Gastroesophageal sphincter (tissue), 4 donors: ENCODE results near the gene INSL3. TPM values are rescaled to one million over a fixed set of nuclear protein-coding genes. Genes with fewer than 3 reads are reported as not detected.

Source experiments
- ATAC-seq: fragments of 150-250 bp; one replicate; pipeline ENCODE4 v1.9.1; 2016; ENCODE audit warnings: mild to moderate bottlenecking, moderate library complexity
- H3K27ac ChIP-seq, 4 donors: fragments of 200-600 bp; sonication (generic) in 3 of 4; 1 replicate in 3 of 4; 2 replicates in 1 of 4; pipeline ENCODE4 v1.5.1; 2016 to 2019
- H3K27me3 ChIP-seq: fragments of 200-600 bp; sonication (generic); one replicate; pipeline ENCODE4 v1.5.1; 2019
- H3K36me3 ChIP-seq, 2 donors: fragments of 200-600 bp; sonication (generic); one replicate each; pipeline ENCODE4 v1.5.1; 2019; ENCODE audit warnings: control low read depth in 1 of 2
- H3K4me1 ChIP-seq, 3 donors: fragments of 200-600 bp; sonication (generic); 1 replicate in 2 of 3; 2 replicates in 1 of 3; pipeline ENCODE4 v1.5.1; 2016 to 2019; ENCODE audit warnings: control low read depth in 2 of 3
- H3K4me3 ChIP-seq, 2 donors: fragments of 200-600 bp; sonication (generic); one replicate each; pipeline ENCODE4 v1.5.1; 2019; ENCODE audit warnings: mild to moderate bottlenecking in 1 of 2, moderate library complexity in 1 of 2
- H3K9me3 ChIP-seq, 3 donors: fragments of 200-600 bp; sonication (generic); one replicate each; pipeline ENCODE4 v1.5.1; 2017 to 2019; ENCODE audit warnings: control low read depth in 2 of 3
- EP300 ChIP-seq: sonication (generic); formaldehyde crosslinking; IDR thresholded peaks from one replicate; pipeline ENCODE4 v1.6.1; 2017; ENCODE audit warnings: antibody characterized with exemption, mild to moderate bottlenecking
- POLR2A ChIP-seq, 2 donors: fragments of 450-650 bp; IDR thresholded peaks; one replicate each; pipeline ENCODE4 v1.6.1; 2017; ENCODE audit warnings: antibody characterized with exemption in 2 of 2, mild to moderate bottlenecking in 2 of 2, moderate library complexity in 1 of 2
- POLR2AphosphoS5 ChIP-seq: sonication (generic); formaldehyde crosslinking; IDR thresholded peaks from one replicate; pipeline ENCODE4 v1.6.1; 2017; ENCODE audit warnings: antibody characterized with exemption
- WGBS, 2 donors: methylation state at CpG; one replicate each; pipeline ENCODE4 v1.1.5; 2018; ENCODE audit warnings: low coverage in 1 of 2; 5-methylcytosine and 5-hydroxymethylcytosine counted together
- total RNA-seq, 4 donors: library from RNA; depleted of rRNA; stranded (reverse); fragments of >200 nt; gene quantifications; one replicate each; pipeline ENCODE4 v1.1.0, GENCODE V29; 2016
- TF ChIP-seq, protein P1 (sequence below), 4 experiments: fragments of 200-600 bp in 2 of 4; fragments of 450-650 bp in 2 of 4; sonication (generic) in 1 of 4; IDR thresholded peaks; one replicate each; pipeline ENCODE4 v1.5.1; 2017 to 2019; ENCODE audit warnings: antibody characterized with exemption in 4 of 4, mild to moderate bottlenecking in 2 of 4, moderate library complexity in 2 of 4

INSL3 gene
- total RNA-seq, 4 donors from 2014 or later: not detected

DNA sequence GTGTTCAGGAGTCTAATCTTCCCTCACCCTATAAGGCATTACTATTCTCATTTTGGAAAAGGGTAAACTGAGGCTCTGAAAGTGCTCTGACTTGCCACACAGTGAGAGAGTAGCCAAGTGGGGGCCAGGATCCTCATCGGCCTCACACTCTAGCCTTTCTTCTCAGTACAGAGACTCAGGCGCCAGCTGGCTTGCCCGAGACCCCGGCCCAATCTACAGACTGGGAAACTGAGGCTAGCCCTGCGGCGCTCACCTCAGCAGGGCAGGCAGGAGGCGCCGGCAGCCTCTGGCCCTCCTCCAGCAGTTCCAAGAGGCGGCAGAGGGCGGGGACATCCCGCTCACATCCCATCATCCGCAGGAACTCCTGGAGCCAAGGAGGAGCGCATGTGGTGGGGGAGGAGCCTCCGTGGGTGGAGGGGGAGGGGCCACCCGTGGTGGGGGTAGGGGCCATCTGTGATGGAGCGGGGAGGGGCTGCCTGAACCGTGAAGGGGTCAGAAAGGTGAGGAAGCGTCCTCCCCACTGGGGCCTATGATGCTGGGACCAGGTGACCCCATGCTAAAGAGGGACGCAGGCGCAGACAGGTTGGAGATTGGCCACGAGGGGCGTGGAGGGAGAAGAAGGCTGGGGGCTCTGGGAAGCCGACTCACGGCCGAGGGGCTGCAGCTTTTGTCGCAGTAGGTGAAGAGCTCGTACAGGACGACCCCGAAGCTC, 8.7 kb upstream of the INSL3 start:
- peak overlapping the region in 1 of 2 donors; percentile 31 for H3K4me3 ChIP-seq
- ATAC-seq: peak; percentile 50

DNA sequence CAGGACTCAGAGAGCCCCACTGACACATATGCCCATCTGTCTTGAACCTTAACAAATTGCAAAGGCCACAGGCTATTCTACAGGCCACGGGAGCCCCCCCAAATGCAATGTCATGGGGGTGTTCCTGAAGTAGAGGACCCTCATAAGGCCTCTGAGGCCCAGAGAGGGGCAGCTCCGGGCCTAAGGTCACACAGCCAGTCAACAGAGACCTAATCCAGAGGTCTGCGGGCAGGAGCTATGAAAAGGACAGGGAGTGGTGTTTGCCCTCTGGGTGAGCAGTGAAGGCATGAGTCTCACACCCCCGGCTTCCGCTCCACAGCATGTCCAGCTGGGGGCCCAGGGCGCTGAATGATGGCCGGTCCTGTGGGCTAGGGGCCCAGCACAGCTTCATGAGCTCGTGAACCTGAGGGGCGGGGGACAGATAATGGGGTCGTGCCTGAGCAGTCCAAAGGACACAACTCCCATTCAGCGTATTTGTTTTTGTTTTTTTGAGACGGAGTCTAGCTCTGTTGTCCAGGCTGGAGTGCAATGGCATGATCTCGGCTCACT, 5.3 kb upstream of the INSL3 start:
- Histone ChIP-seq H3K9me3 (no peaks in the 10 kb centered on the region), H3K4me3 (no peak overlapping the region), H3K4me1 (peaks cover 0 to 19% (median 0%) of the 10 kb centered on the region in 3 donors), H3K27me3 (peaks cover 95% of the 10 kb centered on the region), H3K36me3 (no peaks in the 10 kb centered on the region), H3K27ac (no peak overlapping the region)
- ATAC-seq: no peak
- WGBS, 2 donors: 84 to 100% methylated on average over 2 to 8 of the region's 13 CpGs
- TF ChIP-seq POLR2A (IDR thresholded peaks at IDR 0.05) (no peak), POLR2AphosphoS5 (no peak), EP300 (no peak)
- TF ChIP-seq, protein P1, sequence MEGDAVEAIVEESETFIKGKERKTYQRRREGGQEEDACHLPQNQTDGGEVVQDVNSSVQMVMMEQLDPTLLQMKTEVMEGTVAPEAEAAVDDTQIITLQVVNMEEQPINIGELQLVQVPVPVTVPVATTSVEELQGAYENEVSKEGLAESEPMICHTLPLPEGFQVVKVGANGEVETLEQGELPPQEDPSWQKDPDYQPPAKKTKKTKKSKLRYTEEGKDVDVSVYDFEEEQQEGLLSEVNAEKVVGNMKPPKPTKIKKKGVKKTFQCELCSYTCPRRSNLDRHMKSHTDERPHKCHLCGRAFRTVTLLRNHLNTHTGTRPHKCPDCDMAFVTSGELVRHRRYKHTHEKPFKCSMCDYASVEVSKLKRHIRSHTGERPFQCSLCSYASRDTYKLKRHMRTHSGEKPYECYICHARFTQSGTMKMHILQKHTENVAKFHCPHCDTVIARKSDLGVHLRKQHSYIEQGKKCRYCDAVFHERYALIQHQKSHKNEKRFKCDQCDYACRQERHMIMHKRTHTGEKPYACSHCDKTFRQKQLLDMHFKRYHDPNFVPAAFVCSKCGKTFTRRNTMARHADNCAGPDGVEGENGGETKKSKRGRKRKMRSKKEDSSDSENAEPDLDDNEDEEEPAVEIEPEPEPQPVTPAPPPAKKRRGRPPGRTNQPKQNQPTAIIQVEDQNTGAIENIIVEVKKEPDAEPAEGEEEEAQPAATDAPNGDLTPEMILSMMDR (IDR thresholded peaks at IDR 0.05): no peak

More for the DNA sequence above, 8.7 kb upstream of the INSL3 start:
- H3K9me3 ChIP-seq: no peaks in the 10 kb centered on the region
- TF ChIP-seq POLR2A (IDR thresholded peaks at IDR 0.05): no peak
- TF ChIP-seq EP300: no peak
- TF ChIP-seq, protein P1 (IDR thresholded peaks at IDR 0.05): peak in 1 of 4 experiments; percentile 10
- H3K36me3 ChIP-seq: no peaks in the 10 kb centered on the region
- H3K27ac ChIP-seq: no peak overlapping the region
- H3K27me3 ChIP-seq: peaks cover 98% of the 10 kb centered on the region
- peaks cover 0 to 21% (median 0%) of the 10 kb centered on the region in 3 donors for H3K4me1 ChIP-seq
- WGBS, 2 donors: 2 to 20% methylated on average over 10 of the region's 29 CpGs

DNA sequence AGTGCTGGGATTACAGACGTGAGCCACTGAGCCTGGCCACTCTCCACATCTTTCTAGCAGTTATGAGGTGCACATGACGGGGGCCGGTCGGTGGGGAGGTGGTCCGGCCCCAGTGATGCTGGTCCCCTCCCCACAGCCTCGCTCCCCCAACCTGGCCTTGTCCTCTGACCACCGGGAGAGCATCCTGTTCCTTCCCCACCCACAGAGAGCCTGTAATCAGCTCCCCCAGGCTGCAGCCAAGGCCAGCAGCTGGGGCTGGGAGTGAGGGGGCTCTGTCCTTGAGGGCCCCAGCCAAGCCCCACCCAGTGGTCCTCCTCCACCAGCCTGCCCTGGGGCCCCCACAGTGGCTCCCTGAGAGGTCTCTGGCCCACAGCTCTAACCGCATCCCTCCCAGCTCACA, 3.0 kb upstream of the INSL3 start:
- WGBS, 2 donors: 72% methylated on average over 4 of the region's 8 CpGs; no CpG with 5 or more reads in 1 of the 2 donors

DNA sequence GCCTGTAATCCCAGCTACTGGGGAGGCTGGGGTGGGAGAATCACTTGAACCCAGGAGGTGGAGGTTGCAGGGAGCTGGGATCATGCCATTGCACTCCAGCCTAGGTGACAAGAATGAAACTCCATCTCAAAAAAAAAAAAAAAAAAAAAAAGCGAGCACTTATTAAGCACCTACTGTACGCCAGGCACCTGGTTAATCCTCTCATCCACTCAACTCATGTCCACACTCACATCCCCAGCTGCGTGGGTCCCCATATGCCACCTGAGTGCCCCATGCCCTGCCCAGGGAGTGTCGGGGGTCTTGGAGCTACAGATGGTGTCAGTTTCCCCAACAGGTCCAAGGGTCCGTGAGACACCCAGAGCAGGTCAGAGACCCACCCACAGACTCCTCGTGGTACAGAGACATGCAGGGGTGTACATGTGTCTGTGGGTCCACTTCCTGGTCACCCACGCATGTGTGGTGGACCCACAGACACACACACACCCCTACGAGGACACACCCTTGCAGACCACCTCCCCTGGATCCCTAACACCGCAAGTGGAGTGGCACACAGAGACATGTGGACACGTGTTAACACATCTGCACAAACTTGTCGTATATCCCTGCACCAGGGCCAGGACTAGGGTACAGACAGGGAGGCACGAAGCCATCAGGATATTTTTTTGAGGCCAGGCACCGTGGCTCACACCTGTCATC, 3.5 kb downstream of the INSL3 start:
- 84 to 92% methylated on average over 2 to 3 of the region's 13 CpGs for WGBS, 2 donors
- Histone ChIP-seq H3K9me3 (no peaks in the 10 kb centered on the region), H3K4me1 (no peaks in the 10 kb centered on the region), H3K4me3 (no peak overlapping the region), H3K27me3 (peaks cover 70% of the 10 kb centered on the region), H3K36me3 (no peaks in the 10 kb centered on the region), H3K27ac (no peak overlapping the region)
- TF ChIP-seq POLR2A (IDR thresholded peaks at IDR 0.05) (no peak), POLR2AphosphoS5 (no peak), EP300 (no peak)
- TF ChIP-seq, protein P1 (IDR thresholded peaks at IDR 0.05): no peak
- ATAC-seq: no peak

More for the DNA sequence above, 3.0 kb upstream of the INSL3 start:
- TF ChIP-seq, protein P1 (IDR thresholded peaks at IDR 0.05): no peak
- no peak overlapping the region for H3K4me3 ChIP-seq
- no peak overlapping the region for H3K27ac ChIP-seq
- no peaks in the 10 kb centered on the region for H3K4me1 ChIP-seq
- H3K9me3 ChIP-seq: no peaks in the 10 kb centered on the region
- H3K27me3 ChIP-seq: peaks cover 80% of the 10 kb centered on the region
- H3K36me3 ChIP-seq: no peaks in the 10 kb centered on the region
- no peak for ATAC-seq
